HT1080 (cell line): ENCODE measurements around the gene RAPGEF4. TPM values are rescaled to one million over a fixed set of nuclear protein-coding genes. Genes with fewer than 3 reads are reported as not detected.
"Not testable (repeated sequence)": the region's sequence is repeated elsewhere in the genome, so short reads cannot be mapped to it uniquely, and the experiment has no call there.

Source experiments
- DNase-seq: peaks from one replicate; pipeline ENCODE4 v3.0.0-alpha.2; 2015; ENCODE audit warnings: low read depth
- total RNA-seq: library from RNA; depleted of rRNA; stranded (reverse); fragments of >200 nt; shearing (Covaris generic); gene quantifications from 2 replicates; pipeline ENCODE4 v1.2.3, GENCODE V29; 2014

The RAPGEF4 gene
- total RNA-seq, 1 experiment from 2014 or later = 0.18 TPM

- no peak for DNase-seq
These were observed 9.9 kb upstream of the RAPGEF4 start for GRCh38 chr2:172725746-172726145.

- DNase-seq = peak; percentile 24
These were observed 9.4 kb upstream of the RAPGEF4 start for GRCh38 chr2:172726172-172726735.

- DNase-seq = no peak
These were observed 5.2 kb upstream of the RAPGEF4 start for GRCh38 chr2:172730411-172730810.

GRCh38 chr2:172734711-172735581, 699 bp upstream of the RAPGEF4 start:
- DNase-seq = no peak

GRCh38 chr2:172736424-172737174, 954 bp downstream of the RAPGEF4 start:
- DNase-seq = no peak

- DNase-seq = no peak
These were observed 4.1 kb downstream of the RAPGEF4 start for GRCh38 chr2:172739661-172740266.

GRCh38 chr2:172740856-172741255, 5.2 kb downstream of the RAPGEF4 start:
- DNase-seq = no peak

- no peak for DNase-seq
These were observed 7.4 kb downstream of the RAPGEF4 start for GRCh38 chr2:172742931-172743540.

- no peak for DNase-seq
These were observed 8.3 kb downstream of the RAPGEF4 start for GRCh38 chr2:172743898-172744297.

- peak; percentile 25 for DNase-seq
These were observed 10.0 kb downstream of the RAPGEF4 start for GRCh38 chr2:172745636-172746035.

- not testable (repeated sequence) for DNase-seq
These were observed 12.9 kb downstream of the RAPGEF4 start for GRCh38 chr2:172748543-172748942.

GRCh38 chr2:172749388-172749787, 13.7 kb downstream of the RAPGEF4 start:
- no peak for DNase-seq

GRCh38 chr2:172751564-172751963, 15.9 kb downstream of the RAPGEF4 start:
- no peak for DNase-seq

- no peak for DNase-seq
These were observed 18.0 kb downstream of the RAPGEF4 start for GRCh38 chr2:172753610-172754009.

- no peak for DNase-seq
These were observed 23.8 kb downstream of the RAPGEF4 start for GRCh38 chr2:172759441-172759840.

GRCh38 chr2:172761306-172761705, 25.7 kb downstream of the RAPGEF4 start:
- DNase-seq = no peak

- no peak for DNase-seq
These were observed 26.9 kb downstream of the RAPGEF4 start for GRCh38 chr2:172762574-172762973.

- no peak for DNase-seq
These were observed 27.4 kb downstream of the RAPGEF4 start for GRCh38 chr2:172763079-172763478.

- no peak for DNase-seq
These were observed 30.0 kb downstream of the RAPGEF4 start for GRCh38 chr2:172765662-172766061.

GRCh38 chr2:172768401-172768800, 32.8 kb downstream of the RAPGEF4 start:
- DNase-seq = no peak

- no peak for DNase-seq
These were observed 34.2 kb downstream of the RAPGEF4 start for GRCh38 chr2:172769879-172770278.
